ENCODE data around the gene INSIG2.

INSIG2 gene

GRCh38 chr2:118051826-118052358, 36.4 kb upstream of the INSIG2 start:
- in situ Hi-C loops (cut with MboI; ENCODE audit: low sequenced_read_pairs, unreplicated experiment), result no loop called here
- TF ChIP-seq, protein P1, sequence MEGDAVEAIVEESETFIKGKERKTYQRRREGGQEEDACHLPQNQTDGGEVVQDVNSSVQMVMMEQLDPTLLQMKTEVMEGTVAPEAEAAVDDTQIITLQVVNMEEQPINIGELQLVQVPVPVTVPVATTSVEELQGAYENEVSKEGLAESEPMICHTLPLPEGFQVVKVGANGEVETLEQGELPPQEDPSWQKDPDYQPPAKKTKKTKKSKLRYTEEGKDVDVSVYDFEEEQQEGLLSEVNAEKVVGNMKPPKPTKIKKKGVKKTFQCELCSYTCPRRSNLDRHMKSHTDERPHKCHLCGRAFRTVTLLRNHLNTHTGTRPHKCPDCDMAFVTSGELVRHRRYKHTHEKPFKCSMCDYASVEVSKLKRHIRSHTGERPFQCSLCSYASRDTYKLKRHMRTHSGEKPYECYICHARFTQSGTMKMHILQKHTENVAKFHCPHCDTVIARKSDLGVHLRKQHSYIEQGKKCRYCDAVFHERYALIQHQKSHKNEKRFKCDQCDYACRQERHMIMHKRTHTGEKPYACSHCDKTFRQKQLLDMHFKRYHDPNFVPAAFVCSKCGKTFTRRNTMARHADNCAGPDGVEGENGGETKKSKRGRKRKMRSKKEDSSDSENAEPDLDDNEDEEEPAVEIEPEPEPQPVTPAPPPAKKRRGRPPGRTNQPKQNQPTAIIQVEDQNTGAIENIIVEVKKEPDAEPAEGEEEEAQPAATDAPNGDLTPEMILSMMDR (IDR thresholded peaks at IDR 0.05; ENCODE audit: borderline replicate concordance, control extremely low read depth, extremely low read depth, insufficient read depth, missing control alignments), result no peak
- DNase-seq (ENCODE audit: low spot score), result no peak

- no peak for DNase-seq (ENCODE audit: low spot score)
- TF ChIP-seq, protein P1 (IDR thresholded peaks at IDR 0.05; ENCODE audit: borderline replicate concordance, control extremely low read depth, extremely low read depth, insufficient read depth, missing control alignments), result no peak
- in situ Hi-C loops (cut with MboI; ENCODE audit: low sequenced_read_pairs, unreplicated experiment), result no loop called here
Measured at GRCh38 chr2:118052474-118052873, 35.8 kb upstream of the INSIG2 start.

DNA sequence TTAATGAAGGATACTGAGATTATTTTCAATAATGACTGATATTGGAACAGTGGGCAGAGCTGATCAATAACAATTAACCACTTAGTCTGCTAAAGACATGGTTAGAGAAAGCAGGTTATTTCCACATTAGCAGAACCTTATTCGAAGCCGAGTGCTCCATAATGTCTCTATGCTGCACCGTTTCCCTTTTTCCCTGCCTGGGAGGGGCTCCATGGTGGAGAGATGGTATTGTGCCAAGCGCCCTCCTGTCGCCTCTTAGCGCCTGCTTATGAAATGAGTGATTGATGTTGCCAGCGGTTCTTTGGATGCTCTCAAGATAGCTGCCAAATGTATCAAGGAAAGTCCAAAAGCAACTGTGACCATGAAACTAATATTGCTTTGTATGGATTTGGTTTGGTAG, 34.6 kb upstream of the INSIG2 start:
- TF ChIP-seq, protein P1 (IDR thresholded peaks at IDR 0.05; ENCODE audit: borderline replicate concordance, control extremely low read depth, extremely low read depth, insufficient read depth, missing control alignments), result no peak
- in situ Hi-C loops (cut with MboI; ENCODE audit: low sequenced_read_pairs, unreplicated experiment), result no loop called here
- DNase-seq (ENCODE audit: low spot score), result no peak

DNA sequence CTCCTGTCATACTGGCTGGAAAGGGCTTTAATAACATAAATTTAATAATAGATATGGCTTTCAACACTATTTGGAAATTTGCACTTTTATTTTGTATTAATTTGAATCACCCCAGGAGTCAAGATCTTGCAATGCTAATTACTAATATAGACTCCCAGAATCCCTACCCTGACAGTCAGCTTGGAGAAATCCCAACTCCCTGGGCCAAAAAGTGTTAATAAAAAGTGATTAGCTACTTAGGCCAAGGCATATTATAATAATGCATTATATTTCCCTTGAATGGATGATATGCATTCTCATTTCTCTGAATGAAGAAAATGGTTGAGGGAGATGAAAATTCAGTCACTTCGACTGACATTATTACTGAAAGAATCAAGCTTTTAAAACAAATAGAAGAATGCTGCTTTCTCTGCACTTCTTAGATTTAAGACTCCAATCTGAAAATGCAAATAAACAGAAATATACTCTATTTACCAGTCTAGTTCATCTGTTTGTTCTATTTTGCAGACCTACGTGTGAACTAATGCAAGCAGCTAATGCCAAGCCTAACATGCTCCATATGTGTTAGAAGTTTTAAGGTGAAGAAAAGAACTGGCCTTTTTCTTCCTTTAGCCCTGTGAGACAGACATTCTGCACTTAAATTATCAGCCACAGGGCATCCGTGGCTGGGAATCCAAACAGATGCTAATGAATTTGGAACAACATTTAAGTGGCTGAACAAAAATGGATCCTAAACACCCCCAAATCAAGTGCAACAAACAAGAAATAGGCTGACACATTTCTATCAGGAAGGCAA, 33.9 kb upstream of the INSIG2 start:
- in situ Hi-C loops (cut with MboI; ENCODE audit: low sequenced_read_pairs, unreplicated experiment), result no loop called here
- TF ChIP-seq, protein P1 (IDR thresholded peaks at IDR 0.05; ENCODE audit: borderline replicate concordance, control extremely low read depth, extremely low read depth, insufficient read depth, missing control alignments), result no peak
- no peak for DNase-seq (ENCODE audit: low spot score)

- in situ Hi-C loops (cut with MboI; ENCODE audit: low sequenced_read_pairs, unreplicated experiment), result no loop called here
- peak; percentile 17 for DNase-seq (ENCODE audit: low spot score)
- TF ChIP-seq, protein P1 (IDR thresholded peaks at IDR 0.05; ENCODE audit: borderline replicate concordance, control extremely low read depth, extremely low read depth, insufficient read depth, missing control alignments), result no peak
Measured at GRCh38 chr2:118055512-118056164, 32.6 kb upstream of the INSIG2 start.

GRCh38 chr2:118056165-118056534, 32.1 kb upstream of the INSIG2 start:
- DNase-seq (ENCODE audit: low spot score), result peak; percentile 22
- TF ChIP-seq, protein P1 (IDR thresholded peaks at IDR 0.05; ENCODE audit: borderline replicate concordance, control extremely low read depth, extremely low read depth, insufficient read depth, missing control alignments), result no peak
- in situ Hi-C loops (cut with MboI; ENCODE audit: low sequenced_read_pairs, unreplicated experiment), result no loop called here
